Suprapubic skin (tissue), 3 donors: ENCODE data around the gene TLL1.

Source experiments
- POLR2AphosphoS5 ChIP-seq, 3 donors: sonication (generic); formaldehyde crosslinking; IDR thresholded peaks; one replicate each; pipeline ENCODE4 v1.6.1; 2017; ENCODE audit warnings: antibody characterized with exemption in 3 of 3
- TF ChIP-seq, protein P1 (sequence below), 2 donors: fragments of 200-600 bp in 1 of 2; fragments of 450-650 bp in 1 of 2; sonication (generic) in 1 of 2; IDR thresholded peaks; one replicate each; pipeline ENCODE4 v1.5.1; 2016 to 2019; ENCODE audit warnings: antibody characterized with exemption in 2 of 2, mild to moderate bottlenecking in 1 of 2, moderate library complexity in 1 of 2

DNA sequence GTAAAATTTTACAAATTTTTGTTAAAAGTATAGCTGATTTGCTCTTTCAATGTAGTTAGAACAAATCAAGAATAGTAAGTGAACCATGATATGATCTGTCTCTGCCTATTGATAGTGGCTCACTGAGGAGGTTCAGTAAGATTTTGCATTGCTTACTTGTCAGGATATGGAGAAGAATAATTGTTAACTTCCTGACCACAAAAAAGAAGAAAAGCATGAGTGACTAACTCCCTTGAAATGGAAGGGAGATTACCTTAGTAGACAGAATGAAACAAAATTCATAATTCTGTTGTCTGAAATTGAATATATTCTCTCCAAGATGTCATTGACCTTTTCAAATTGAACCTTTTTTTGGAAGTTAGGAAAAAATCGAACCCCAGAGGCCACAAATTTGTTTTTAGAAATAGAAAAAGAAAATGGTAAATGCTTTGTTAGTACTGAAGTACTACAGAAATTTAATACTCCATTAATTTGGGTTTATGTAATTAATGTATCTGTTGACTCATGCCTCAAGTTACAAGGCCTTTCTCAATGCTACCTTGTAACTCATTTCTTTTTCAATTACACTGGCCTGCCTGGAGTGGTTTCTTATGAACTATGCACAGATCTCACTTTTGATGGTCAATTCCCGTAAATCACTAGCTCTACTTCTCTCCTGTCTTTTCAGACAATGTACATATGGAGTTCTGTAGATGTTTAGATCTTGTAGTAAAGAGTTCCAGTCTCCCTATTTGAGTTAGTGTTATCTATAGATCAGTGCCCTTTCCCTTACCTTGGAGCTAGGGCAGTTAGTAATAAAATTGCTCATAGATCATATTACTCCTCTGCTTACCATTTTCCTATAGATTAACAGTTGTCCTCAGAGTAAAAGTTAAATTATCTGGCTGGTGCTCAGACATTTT lies 139.3 kb downstream of the TLL1 start:
- TF ChIP-seq, protein P1, sequence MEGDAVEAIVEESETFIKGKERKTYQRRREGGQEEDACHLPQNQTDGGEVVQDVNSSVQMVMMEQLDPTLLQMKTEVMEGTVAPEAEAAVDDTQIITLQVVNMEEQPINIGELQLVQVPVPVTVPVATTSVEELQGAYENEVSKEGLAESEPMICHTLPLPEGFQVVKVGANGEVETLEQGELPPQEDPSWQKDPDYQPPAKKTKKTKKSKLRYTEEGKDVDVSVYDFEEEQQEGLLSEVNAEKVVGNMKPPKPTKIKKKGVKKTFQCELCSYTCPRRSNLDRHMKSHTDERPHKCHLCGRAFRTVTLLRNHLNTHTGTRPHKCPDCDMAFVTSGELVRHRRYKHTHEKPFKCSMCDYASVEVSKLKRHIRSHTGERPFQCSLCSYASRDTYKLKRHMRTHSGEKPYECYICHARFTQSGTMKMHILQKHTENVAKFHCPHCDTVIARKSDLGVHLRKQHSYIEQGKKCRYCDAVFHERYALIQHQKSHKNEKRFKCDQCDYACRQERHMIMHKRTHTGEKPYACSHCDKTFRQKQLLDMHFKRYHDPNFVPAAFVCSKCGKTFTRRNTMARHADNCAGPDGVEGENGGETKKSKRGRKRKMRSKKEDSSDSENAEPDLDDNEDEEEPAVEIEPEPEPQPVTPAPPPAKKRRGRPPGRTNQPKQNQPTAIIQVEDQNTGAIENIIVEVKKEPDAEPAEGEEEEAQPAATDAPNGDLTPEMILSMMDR (IDR thresholded peaks at IDR 0.05): no peak
- TF ChIP-seq POLR2AphosphoS5 (IDR thresholded peaks at IDR 0.05): no peak
